Measurements from ENCODE around the gene SURF2.

SURF2 gene

GRCh38 chr9:133339641-133340040, 16.7 kb upstream of the SURF2 start:
- DNase-seq, result no peak

- DNase-seq, result no peak
Observed at GRCh38 chr9:133340256-133340655, 16.1 kb upstream of the SURF2 start.

- DNase-seq, result no peak
Observed at GRCh38 chr9:133340916-133341315, 15.4 kb upstream of the SURF2 start.

GRCh38 chr9:133341369-133342068, 14.8 kb upstream of the SURF2 start:
- DNase-seq, result no peak

GRCh38 chr9:133342069-133342406, 14.3 kb upstream of the SURF2 start:
- no peak for DNase-seq

GRCh38 chr9:133342570-133342969, 13.8 kb upstream of the SURF2 start:
- DNase-seq, result no peak

- DNase-seq, result no peak
Observed at GRCh38 chr9:133344071-133344470, 12.3 kb upstream of the SURF2 start.

- no peak for DNase-seq
Observed at GRCh38 chr9:133344979-133345378, 11.4 kb upstream of the SURF2 start.

GRCh38 chr9:133345596-133345995, 10.8 kb upstream of the SURF2 start:
- DNase-seq, result no peak

- DNase-seq, result no peak
Observed at GRCh38 chr9:133346021-133346785, 10.1 kb upstream of the SURF2 start.

GRCh38 chr9:133347515-133347984, 8.8 kb upstream of the SURF2 start:
- peak; percentile 28 for DNase-seq

- peak; percentile 94 for DNase-seq
Observed at GRCh38 chr9:133347985-133348717, 8.2 kb upstream of the SURF2 start, which contains the start of the genes MED22 and RPL7A. TSS of gene MED22 (minus strand) at chr9:133348131. CDS start at chr9:133346662, 1,469 bp downstream. TSS of gene RPL7A (plus strand) at chr9:133348218. CDS start at chr9:133348244, 26 bp downstream.

- DNase-seq, result no peak
Observed at GRCh38 chr9:133348718-133349573, 7.4 kb upstream of the SURF2 start.

- no peak for DNase-seq
Observed at GRCh38 chr9:133349965-133350616, 6.3 kb upstream of the SURF2 start.

- DNase-seq, result no peak
Observed at GRCh38 chr9:133351526-133351907, 4.8 kb upstream of the SURF2 start.

GRCh38 chr9:133351908-133352634, 4.3 kb upstream of the SURF2 start:
- DNase-seq, result peak; percentile 38

GRCh38 chr9:133352635-133353340, 3.6 kb upstream of the SURF2 start:
- no peak for DNase-seq

- DNase-seq, result no peak
Observed at GRCh38 chr9:133353548-133353947, 2.8 kb upstream of the SURF2 start.

- no peak for DNase-seq
Observed at GRCh38 chr9:133354766-133355165, 1.6 kb upstream of the SURF2 start.

- DNase-seq, result no peak
Observed at GRCh38 chr9:133355881-133356357, 431 bp upstream of the SURF2 start.
